Adrenal gland (tissue), 12 donors: ENCODE measurements around the gene KLHL7. TPM values are rescaled to one million over a fixed set of nuclear protein-coding genes. Genes with fewer than 3 reads are reported as not detected.

Source experiments
- DNase-seq, 7 donors: peaks; one replicate each; pipeline ENCODE4 v3.0.0-alpha.2; 2019 to 2020
- H3K27ac ChIP-seq, 5 donors: fragments of 200-600 bp; sonication (generic) in 4 of 5; 1 replicate in 3 of 5; 2 replicates in 2 of 5; pipeline versions ENCODE4 v1.5.1 to v1.8.0; 2016 to 2020; ENCODE audit warnings: mild to moderate bottlenecking in 1 of 5
- H3K27me3 ChIP-seq: fragments of 200-600 bp; 2 replicates; pipeline ENCODE4 v1.8.0; 2021
- H3K36me3 ChIP-seq, 2 donors: fragments of 200-600 bp; replicated peaks in 1 of 2; 1 replicate in 1 of 2; 2 replicates in 1 of 2; pipeline versions ENCODE4 v1.5.1 to v1.8.0; 2018 to 2022
- H3K4me1 ChIP-seq, 2 donors: fragments of 200-600 bp; replicated peaks in 1 of 2; 1 replicate in 1 of 2; 2 replicates in 1 of 2; pipeline versions ENCODE4 v1.5.1 to v1.8.0; 2018 to 2021
- H3K4me3 ChIP-seq, 4 donors: fragments of 200-600 bp; sonication (generic) in 3 of 4; one replicate each; pipeline ENCODE4 v1.5.1; 2016 to 2018
- H3K9me3 ChIP-seq, 3 donors: fragments of 200-600 bp; sonication (generic) in 1 of 3; replicated peaks in 1 of 3; 1 replicate in 2 of 3; 2 replicates in 1 of 3; pipeline versions ENCODE4 v1.5.1 to v1.8.0; 2016 to 2021
- POLR2A ChIP-seq, 2 donors: fragments of 450-650 bp; IDR thresholded peaks; one replicate each; pipeline ENCODE4 v1.6.1; 2017; ENCODE audit warnings: antibody characterized with exemption in 2 of 2, mild to moderate bottlenecking in 2 of 2, moderate library complexity in 1 of 2
- WGBS, 4 donors: extraction: QIAGEN DNeasy Blood & Tissue Kit in 2 of 4; methylation state at CpG; one replicate each; pipeline versions ENCODE4 v1.1.5 to v1.1.7; 2013 to 2017; 5-methylcytosine and 5-hydroxymethylcytosine counted together
- intact Hi-C, 2 donors: fragments of 100-400 bp; cut with DNase I; formaldehyde crosslinking; loops; one replicate each; pipeline versions ENCODE4 v1.14.1 to v1.15.0; 2022 to 2023
- polyA plus RNA-seq, 3 donors: library from polyadenylated mRNA; stranded (reverse); fragments of 200-250 nt in 2 of 3; fragments of 350-450 nt in 1 of 3; fragmentation: Illumina TruSeq in 1 of 3; extraction: RNeasy Lipid Tissue Mini Kit (QIAGEN cat#74804) in 1 of 3; gene quantifications; one replicate each; pipeline ENCODE4 v1.2.3, GENCODE V29; 2013 to 2014
- total RNA-seq, 9 donors: library from RNA; depleted of rRNA in 4 of 9; stranded (reverse); fragments of >200 nt in 4 of 9; fragments of 120-200 nt in 1 of 9; fragmentation: NEBNext Ultra II Directional in 1 of 9; extraction: Animal tissue kit (Norgen Biotek cat#: 25700) in 1 of 9; gene quantifications; one replicate each; pipeline versions ENCODE4 v1.1.0 to v1.2.4, GENCODE V29; 2013 to 2023
- TF ChIP-seq, protein P1 (sequence below), 6 experiments: fragments of 450-650 bp in 4 of 6; fragments of 200-600 bp in 2 of 6; sonication (generic) in 1 of 6; IDR thresholded peaks; 1 replicate in 5 of 6; 2 replicates in 1 of 6; pipeline versions ENCODE4 v1.5.1 to v1.8.0; 2016 to 2021; ENCODE audit warnings: antibody characterized with exemption in 6 of 6, mild to moderate bottlenecking in 2 of 6, moderate library complexity in 1 of 6
- donor health status: healthy with polysubstance abuse.
- donor health status: Bipolar disorder and iron deficiency.
- donor health status: DM: yes; HTN: yes; CAD: no.
- donor health status: DM: no; HTN: no; CAD: no.
- donor health status: DM: no; HTN: no; CAD: no.
- donor health status: DM: yes; HTN: yes; CAD: no.

Gene KLHL7
- total and polyA plus RNA-seq, 12 donors: 13.5 to 74.9 (median 41.9) TPM

DNA sequence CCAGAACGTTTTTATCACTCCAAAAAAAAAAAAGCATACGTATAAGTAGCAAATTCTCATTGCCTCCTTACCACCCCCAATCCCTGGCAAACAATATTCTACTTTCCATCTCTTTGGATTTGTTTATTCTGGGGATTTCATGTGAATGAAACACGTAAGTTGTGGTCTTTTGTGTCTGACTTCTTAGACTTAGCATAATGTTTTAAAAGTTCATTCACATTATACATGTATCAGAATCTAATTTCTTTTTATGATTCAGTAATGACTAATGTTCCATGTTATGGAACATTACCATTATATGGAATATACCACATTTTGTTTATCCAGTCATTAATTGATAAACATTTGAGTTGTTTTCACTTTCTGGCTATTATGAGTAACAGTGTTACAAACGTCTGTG is 12.5 kb upstream of the KLHL7 start:
- H3K4me1 ChIP-seq: no peaks in the 10 kb centered on the region
- WGBS, 4 donors: 54 to 69% (median 61%) methylated on average over 4 of the region's 4 CpGs
- H3K4me3 ChIP-seq: no peak overlapping the region
- H3K27ac ChIP-seq: no peak overlapping the region
- no peak for TF ChIP-seq POLR2A (IDR thresholded peaks at IDR 0.05)
- TF ChIP-seq, protein P1, sequence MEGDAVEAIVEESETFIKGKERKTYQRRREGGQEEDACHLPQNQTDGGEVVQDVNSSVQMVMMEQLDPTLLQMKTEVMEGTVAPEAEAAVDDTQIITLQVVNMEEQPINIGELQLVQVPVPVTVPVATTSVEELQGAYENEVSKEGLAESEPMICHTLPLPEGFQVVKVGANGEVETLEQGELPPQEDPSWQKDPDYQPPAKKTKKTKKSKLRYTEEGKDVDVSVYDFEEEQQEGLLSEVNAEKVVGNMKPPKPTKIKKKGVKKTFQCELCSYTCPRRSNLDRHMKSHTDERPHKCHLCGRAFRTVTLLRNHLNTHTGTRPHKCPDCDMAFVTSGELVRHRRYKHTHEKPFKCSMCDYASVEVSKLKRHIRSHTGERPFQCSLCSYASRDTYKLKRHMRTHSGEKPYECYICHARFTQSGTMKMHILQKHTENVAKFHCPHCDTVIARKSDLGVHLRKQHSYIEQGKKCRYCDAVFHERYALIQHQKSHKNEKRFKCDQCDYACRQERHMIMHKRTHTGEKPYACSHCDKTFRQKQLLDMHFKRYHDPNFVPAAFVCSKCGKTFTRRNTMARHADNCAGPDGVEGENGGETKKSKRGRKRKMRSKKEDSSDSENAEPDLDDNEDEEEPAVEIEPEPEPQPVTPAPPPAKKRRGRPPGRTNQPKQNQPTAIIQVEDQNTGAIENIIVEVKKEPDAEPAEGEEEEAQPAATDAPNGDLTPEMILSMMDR (IDR thresholded peaks at IDR 0.05): no peak
- H3K36me3 ChIP-seq: no peaks in the 10 kb centered on the region
- intact Hi-C loops: no loop called here
- no peak for DNase-seq
- H3K9me3 ChIP-seq: no peaks in the 10 kb centered on the region
- H3K27me3 ChIP-seq: no peaks in the 10 kb centered on the region

DNA sequence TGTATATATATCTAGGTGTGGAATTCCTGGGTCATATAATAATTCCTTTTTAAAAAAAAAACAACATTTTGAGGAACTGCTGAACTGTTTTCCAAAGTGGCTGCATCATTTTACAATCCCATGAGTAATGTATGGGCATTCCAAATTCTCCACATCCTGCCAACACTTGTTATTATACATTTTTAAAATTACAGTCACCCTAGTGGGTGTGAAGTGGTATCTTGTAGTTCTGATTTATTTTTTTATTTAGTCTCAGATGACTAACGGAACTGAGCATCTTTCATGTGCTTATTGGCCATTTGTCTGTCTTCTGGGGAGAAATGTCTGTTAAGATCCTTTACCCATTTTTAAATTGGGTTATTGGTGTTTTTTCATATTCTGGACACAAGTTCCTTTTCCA is 12.0 kb upstream of the KLHL7 start:
- no peak for DNase-seq
- 73 to 75% (median 74%) methylated on average over 1 of the region's 1 CpG for WGBS, 4 donors
- Histone ChIP-seq H3K36me3 (no peaks in the 10 kb centered on the region), H3K4me3 (no peak overlapping the region), H3K9me3 (no peaks in the 10 kb centered on the region), H3K27me3 (no peaks in the 10 kb centered on the region), H3K4me1 (no peaks in the 10 kb centered on the region), H3K27ac (no peak overlapping the region)
- TF ChIP-seq, protein P1 (IDR thresholded peaks at IDR 0.05): no peak
- TF ChIP-seq POLR2A (IDR thresholded peaks at IDR 0.05): no peak
- intact Hi-C loops: no loop called here

DNA sequence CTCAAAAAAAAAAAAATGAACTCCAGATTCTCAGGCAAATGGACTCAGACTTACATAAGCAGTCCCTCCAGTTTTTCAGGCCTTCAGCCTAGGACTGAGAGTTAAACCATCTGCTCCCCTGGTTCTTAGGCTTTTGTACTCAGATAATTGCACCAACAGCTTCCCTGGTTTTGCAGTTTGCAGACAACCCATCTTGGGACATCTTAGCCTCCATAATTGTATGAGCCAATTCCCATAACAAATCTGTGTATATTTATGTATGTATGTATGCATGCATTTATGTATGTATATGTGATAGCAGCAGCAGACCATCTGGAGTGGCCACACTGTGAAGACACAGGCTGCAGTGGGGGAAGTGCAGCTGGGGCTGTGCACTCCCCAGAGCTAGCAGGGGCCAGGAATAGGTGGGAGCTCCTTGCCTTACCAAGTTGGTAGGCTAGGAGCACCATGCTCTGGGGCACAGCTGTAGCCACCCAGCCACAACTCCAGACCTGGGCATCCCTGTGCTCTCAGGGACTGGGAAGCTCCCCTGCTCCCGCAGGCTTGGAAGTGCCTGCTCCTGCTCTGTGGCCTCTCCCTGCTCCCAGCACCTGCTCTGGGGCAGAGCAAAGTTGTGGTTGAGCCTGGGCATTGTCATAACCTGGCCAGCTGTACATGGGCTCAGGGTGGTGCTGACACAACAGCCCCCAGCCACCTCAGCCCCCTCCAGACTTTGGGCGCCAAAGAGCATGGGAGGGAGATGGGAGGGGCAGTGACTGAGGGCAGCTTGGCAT is 8.9 kb upstream of the KLHL7 start:
- intact Hi-C loops: no loop called here
- Histone ChIP-seq H3K27ac (no peak overlapping the region), H3K9me3 (no peaks in the 10 kb centered on the region), H3K36me3 (no peaks in the 10 kb centered on the region), H3K27me3 (no peaks in the 10 kb centered on the region), H3K4me1 (no peaks in the 10 kb centered on the region), H3K4me3 (no peak overlapping the region)
- no peak for DNase-seq
- TF ChIP-seq, protein P1 (IDR thresholded peaks at IDR 0.05): no peak
- no peak for TF ChIP-seq POLR2A (IDR thresholded peaks at IDR 0.05)
- WGBS, 4 donors: 80 to 100% (median 93%) methylated on average over 1 to 2 of the region's 2 CpGs; no CpG with 5 or more reads in 1 of the 4 donors

DNA sequence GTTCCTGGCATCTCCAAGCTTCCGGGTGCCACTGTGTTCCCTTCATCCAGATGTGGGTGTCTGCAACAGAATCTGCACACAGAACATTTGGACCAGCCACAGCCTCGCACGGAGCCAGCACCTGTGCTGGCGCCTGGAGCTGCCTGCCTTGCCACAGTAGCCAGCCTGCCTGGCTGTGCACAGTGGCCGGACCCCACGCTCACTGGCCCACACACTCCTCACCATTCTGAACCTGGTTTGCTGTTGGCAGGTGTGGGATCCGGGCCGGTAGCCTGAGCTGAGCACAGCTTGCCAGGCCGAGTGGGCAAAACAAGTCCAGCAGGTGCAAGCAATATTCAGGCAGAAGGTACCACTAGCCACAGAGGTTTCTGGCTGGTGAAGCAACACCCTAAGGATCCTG is 7.6 kb upstream of the KLHL7 start:
- no peak for TF ChIP-seq POLR2A (IDR thresholded peaks at IDR 0.05)
- TF ChIP-seq, protein P1 (IDR thresholded peaks at IDR 0.05): no peak
- no peaks in the 10 kb centered on the region for H3K36me3 ChIP-seq
- intact Hi-C loops: no loop called here

More for the DNA sequence above, 7.6 kb upstream of the KLHL7 start:
- H3K4me3 ChIP-seq: no peak overlapping the region
- no peak for DNase-seq
- no peaks in the 10 kb centered on the region for H3K27me3 ChIP-seq
- H3K4me1 ChIP-seq: no peaks in the 10 kb centered on the region
- no peak overlapping the region for H3K27ac ChIP-seq
- H3K9me3 ChIP-seq: no peaks in the 10 kb centered on the region
- WGBS, 4 donors: 90 to 100% (median 92%) methylated on average over 2 to 9 of the region's 9 CpGs
